Measurements from ENCODE around the gene PIGO. TPM values are rescaled to one million over a fixed set of nuclear protein-coding genes. Genes with fewer than 3 reads are reported as not detected.
A peak's percentile ranks its signal among the peaks of the same experiment; 100 is the strongest.

The PIGO gene
- total and polyA plus RNA-seq, 9 of the 15 experiments (the other 6 are each of a cell fraction or from before 2014, with no cell fraction given) = 5.4 to 13.7 (median 9.7) TPM

- TF ChIP-seq HIVEP1 (CRISPR knock-in tag; IDR thresholded peaks at IDR 0.05) (no peak), ZKSCAN8 (CRISPR knock-in tag; IDR thresholded peaks at IDR 0.05) (no peak), NONO (IDR thresholded peaks at IDR 0.05; ENCODE audit: low read depth in 2 of 2, low read length in 1 of 2) (0 out of 4 replicates have a peak, but pooled peaks of 1 of the 2 experiments have one; percentile 35), ARID1B (IDR thresholded peaks at IDR 0.05) (peak; percentile 43), NFE2 (IDR thresholded peaks at IDR 0.05; ENCODE audit: low read depth) (no peak), NFRKB (IDR thresholded peaks at IDR 0.05; ENCODE audit: low read depth) (peak; percentile 87), VEZF1 (CRISPR knock-in tag; IDR thresholded peaks at IDR 0.05) (peak; percentile 57; the same call in 1 of the 2 replicates), SIX5 (IDR thresholded peaks at IDR 0.05; ENCODE audit: borderline replicate concordance in 1 of 2, insufficient read depth in 1 of 2, low read depth in 1 of 2, low read length in 2 of 2) (no peak), AFF4 (CRISPR knock-in tag; IDR thresholded peaks at IDR 0.05) (peak; percentile 41; the same call in 1 of the 2 replicates), ZNF696 (CRISPR knock-in tag; conservative IDR thresholded peaks at IDR 0.05) (no peak), HOXB6 (CRISPR knock-in tag; IDR thresholded peaks at IDR 0.05; ENCODE audit: borderline replicate concordance) (no peak), DNMT1 (IDR thresholded peaks at IDR 0.05) (no peak), TARDBP (IDR thresholded peaks at IDR 0.05) (no peak), NFYB (IDR thresholded peaks at IDR 0.05; ENCODE audit: extremely low read depth, insufficient read length) (no peak), SAFB2 (IDR thresholded peaks at IDR 0.05; ENCODE audit: borderline replicate concordance, low read depth, low read length, severe bottlenecking) (no peak), HSF4 (CRISPR knock-in tag; IDR thresholded peaks at IDR 0.05; ENCODE audit: borderline replicate concordance) (no peak), HMBOX1 (IDR thresholded peaks at IDR 0.05) (no peak), RNF219 (CRISPR knock-in tag; IDR thresholded peaks at IDR 0.05) (no peak), RBM25 (IDR thresholded peaks at IDR 0.05; ENCODE audit: low read depth, low read length, severe bottlenecking) (no peak)
These were observed at the start of gene PIGO (continued) for GRCh38 chr9:35096035-35096849.

All from K562 (cell line).